DND-41 (cell line): Measurements from ENCODE around the gene CLDN10.

Experiments
- ATAC-seq: fragments of 200-7000 bp; cut with Tn5 transposase; 3 replicates; pipeline ENCODE4 v1.9.1; 2021; ENCODE audit warnings: low read depth; ENCODE audit not compliant: insufficient read depth
- DNase-seq: peaks from one replicate; pipeline ENCODE4 v3.0.0-alpha.2; 2020
- H2AFZ ChIP-seq: 2 replicates; pipeline ENCODE4 v1.6.0; 2012; ENCODE audit warnings: low read depth, low read length
- H3K27ac ChIP-seq: 2 replicates; pipeline ENCODE4 v1.5.1; 2012; ENCODE audit warnings: low read length, inconsistent platforms
- H3K27me3 ChIP-seq: fragments of 200-600 bp; sonication (generic); 2 replicates; pipeline ENCODE4 v1.6.0; 2012; ENCODE audit warnings: low read length, mild to moderate bottlenecking, inconsistent platforms; ENCODE audit not compliant: insufficient read depth, poor library complexity
- H3K36me3 ChIP-seq: 2 replicates; pipeline ENCODE4 v1.5.1; 2012; ENCODE audit warnings: low read length, inconsistent platforms; ENCODE audit not compliant: insufficient read depth
- H3K4me1 ChIP-seq: 2 replicates; pipeline ENCODE4 v1.5.1; 2012; ENCODE audit warnings: mild to moderate bottlenecking, low read length; ENCODE audit not compliant: insufficient read depth
- H3K4me2 ChIP-seq: 2 replicates; pipeline ENCODE4 v1.6.0; 2012; ENCODE audit warnings: mild to moderate bottlenecking, moderate library complexity, low read length, inconsistent platforms; ENCODE audit not compliant: insufficient read depth
- H3K4me3 ChIP-seq, 2 experiments: fragments of 200-600 bp in 1 of 2; shearing (Covaris generic) in 1 of 2; 2 replicates each; pipeline ENCODE4 v1.5.1; 2012 to 2016; ENCODE audit warnings: inconsistent platforms in 2 of 2, low read length in 2 of 2, mild to moderate bottlenecking in 2 of 2, low read depth in 1 of 2, moderate library complexity in 1 of 2
- H3K79me2 ChIP-seq: 2 replicates; pipeline ENCODE4 v1.6.0; 2012; ENCODE audit warnings: low read length, inconsistent platforms; ENCODE audit not compliant: insufficient read depth
- H3K9ac ChIP-seq: 2 replicates; pipeline ENCODE4 v1.6.0; 2012; ENCODE audit warnings: low read depth, mild to moderate bottlenecking, inconsistent platforms, low read length, moderate library complexity
- H3K9me3 ChIP-seq: 2 replicates; pipeline ENCODE4 v1.5.1; 2012; ENCODE audit warnings: low read length, moderate library complexity, mild to moderate bottlenecking, inconsistent platforms; ENCODE audit not compliant: insufficient read depth, severe bottlenecking
- H4K20me1 ChIP-seq: 2 replicates; pipeline ENCODE4 v1.6.0; 2012; ENCODE audit warnings: low read length; ENCODE audit not compliant: insufficient read depth
- EZH2 ChIP-seq: IDR thresholded peaks from 3 replicates; pipeline ENCODE4 v1.6.1; 2012; ENCODE audit warnings: borderline replicate concordance, low read depth, mild to moderate bottlenecking, moderate library complexity, low read length, inconsistent platforms; ENCODE audit not compliant: severe bottlenecking
- TF ChIP-seq, protein P1 (sequence below): IDR thresholded peaks from 2 replicates; pipeline ENCODE4 v1.5.1; 2012; ENCODE audit warnings: borderline replicate concordance, low read length, moderate library complexity, mild to moderate bottlenecking; ENCODE audit not compliant: poor library complexity, severe bottlenecking; ENCODE audit errors: extremely low read depth

Gene CLDN10

DNA sequence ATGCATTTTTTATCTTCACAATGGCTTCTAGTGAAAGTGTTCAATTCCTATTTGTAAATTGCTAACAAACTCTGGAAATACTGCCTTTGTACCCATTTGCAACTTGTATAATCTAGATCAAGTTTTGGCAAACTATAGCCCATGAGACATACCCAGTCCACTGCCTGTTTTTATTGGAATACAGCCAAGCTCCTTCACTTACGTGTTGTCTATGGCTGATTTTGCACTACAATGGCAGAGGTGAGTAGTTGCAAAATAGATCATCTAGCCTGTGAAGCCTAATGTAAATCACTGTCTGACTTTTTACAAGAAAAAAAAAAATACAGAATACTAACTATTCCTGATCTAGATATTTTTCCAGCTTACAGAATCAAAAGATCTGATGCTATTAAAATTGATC lies 54.8 kb downstream of the CLDN10 start:
- no peak overlapping the region for H3K27ac ChIP-seq
- no peak overlapping the region for H3K4me3 ChIP-seq
- no peaks in the 10 kb centered on the region for H3K27me3 ChIP-seq
- no peaks in the 10 kb centered on the region for H3K79me2 ChIP-seq
- no peak for ATAC-seq
- H3K9ac ChIP-seq: no peak overlapping the region
- no peak for DNase-seq
- no peaks in the 10 kb centered on the region for H3K9me3 ChIP-seq
- H3K36me3 ChIP-seq: no peaks in the 10 kb centered on the region
- H3K4me2 ChIP-seq: no peak overlapping the region
- H2AFZ ChIP-seq: no peak overlapping the region
- TF ChIP-seq EZH2: no peak
- TF ChIP-seq, protein P1, sequence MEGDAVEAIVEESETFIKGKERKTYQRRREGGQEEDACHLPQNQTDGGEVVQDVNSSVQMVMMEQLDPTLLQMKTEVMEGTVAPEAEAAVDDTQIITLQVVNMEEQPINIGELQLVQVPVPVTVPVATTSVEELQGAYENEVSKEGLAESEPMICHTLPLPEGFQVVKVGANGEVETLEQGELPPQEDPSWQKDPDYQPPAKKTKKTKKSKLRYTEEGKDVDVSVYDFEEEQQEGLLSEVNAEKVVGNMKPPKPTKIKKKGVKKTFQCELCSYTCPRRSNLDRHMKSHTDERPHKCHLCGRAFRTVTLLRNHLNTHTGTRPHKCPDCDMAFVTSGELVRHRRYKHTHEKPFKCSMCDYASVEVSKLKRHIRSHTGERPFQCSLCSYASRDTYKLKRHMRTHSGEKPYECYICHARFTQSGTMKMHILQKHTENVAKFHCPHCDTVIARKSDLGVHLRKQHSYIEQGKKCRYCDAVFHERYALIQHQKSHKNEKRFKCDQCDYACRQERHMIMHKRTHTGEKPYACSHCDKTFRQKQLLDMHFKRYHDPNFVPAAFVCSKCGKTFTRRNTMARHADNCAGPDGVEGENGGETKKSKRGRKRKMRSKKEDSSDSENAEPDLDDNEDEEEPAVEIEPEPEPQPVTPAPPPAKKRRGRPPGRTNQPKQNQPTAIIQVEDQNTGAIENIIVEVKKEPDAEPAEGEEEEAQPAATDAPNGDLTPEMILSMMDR: no peak
- H3K4me1 ChIP-seq: no peaks in the 10 kb centered on the region
- no peaks in the 10 kb centered on the region for H4K20me1 ChIP-seq

DNA sequence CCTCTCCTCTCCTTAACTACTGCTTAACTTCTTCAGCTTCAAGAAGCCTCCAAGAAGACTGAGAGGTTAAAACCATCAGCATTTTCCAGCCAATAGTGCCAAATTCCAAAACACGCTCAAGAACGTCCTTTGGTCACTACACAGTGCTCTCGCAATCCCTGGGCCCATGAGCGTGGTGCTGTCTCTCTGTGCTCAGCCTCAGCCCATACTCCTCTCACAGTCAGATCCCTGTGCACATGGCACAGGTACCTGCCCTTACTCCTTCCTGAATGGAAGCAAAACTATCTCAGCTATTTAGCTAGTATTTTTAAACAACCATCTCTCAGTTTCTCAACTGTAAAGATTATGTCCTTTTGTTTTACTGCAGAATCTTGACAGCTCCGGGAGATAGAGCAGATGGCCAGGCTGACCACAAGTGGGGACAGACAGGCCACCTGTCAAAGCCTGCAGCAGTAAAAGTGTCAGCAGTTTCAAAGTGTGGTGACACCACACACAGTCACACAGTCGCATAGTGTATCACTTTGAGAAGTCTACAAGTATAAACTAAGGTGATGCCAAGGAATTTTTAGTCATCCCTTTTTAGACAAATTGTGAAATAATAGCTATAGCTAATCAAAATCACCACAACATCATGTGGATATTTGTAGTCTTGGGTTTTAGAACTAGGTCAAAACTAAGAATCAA lies 56.3 kb downstream of the CLDN10 start:
- Histone ChIP-seq H3K9ac (no peak overlapping the region), H3K4me1 (no peaks in the 10 kb centered on the region), H3K9me3 (no peaks in the 10 kb centered on the region), H3K27ac (no peak overlapping the region), H4K20me1 (no peaks in the 10 kb centered on the region), H2AFZ (no peak overlapping the region), H3K36me3 (no peaks in the 10 kb centered on the region), H3K4me2 (no peak overlapping the region), H3K4me3 (no peak overlapping the region), H3K27me3 (no peaks in the 10 kb centered on the region), H3K79me2 (no peaks in the 10 kb centered on the region)
- no peak for DNase-seq
- TF ChIP-seq EZH2: no peak
- TF ChIP-seq, protein P1: no peak
- no peak for ATAC-seq

DNA sequence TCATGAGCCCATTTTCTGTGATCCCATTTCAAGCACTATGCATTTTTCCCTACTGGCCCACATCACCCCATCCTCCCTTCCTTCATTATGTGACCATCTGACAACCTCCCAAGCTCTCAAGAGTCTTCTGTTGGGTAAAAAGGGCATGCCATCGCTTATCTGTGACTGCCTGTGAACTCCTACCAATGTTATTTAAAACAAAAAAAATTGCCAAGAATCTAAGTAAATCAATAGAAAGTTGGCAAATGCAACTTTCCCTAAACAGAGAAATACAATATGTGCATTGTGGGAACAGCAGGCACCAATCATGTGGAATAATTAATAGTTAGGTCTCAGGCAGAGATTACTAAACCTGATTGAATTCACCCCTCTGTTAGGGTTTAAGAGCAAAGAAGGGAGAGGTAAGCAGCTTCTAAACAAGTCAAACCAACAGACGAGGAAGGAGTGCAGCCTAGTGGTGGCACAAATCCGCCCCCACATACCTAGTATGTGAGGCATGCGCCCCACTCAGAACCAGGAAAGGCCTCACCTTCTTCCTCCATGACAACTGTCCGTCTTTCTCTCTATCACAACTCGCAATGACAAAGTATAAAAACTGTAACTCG lies 62.2 kb downstream of the CLDN10 start:
- no peak for ATAC-seq
- Histone ChIP-seq H3K4me3 (no peak overlapping the region), H2AFZ (no peak overlapping the region), H3K4me2 (no peak overlapping the region), H3K27me3 (no peaks in the 10 kb centered on the region), H4K20me1 (no peaks in the 10 kb centered on the region), H3K36me3 (no peaks in the 10 kb centered on the region), H3K27ac (no peak overlapping the region), H3K79me2 (no peaks in the 10 kb centered on the region), H3K4me1 (no peaks in the 10 kb centered on the region), H3K9ac (no peak overlapping the region), H3K9me3 (no peaks in the 10 kb centered on the region)
- no peak for DNase-seq
- TF ChIP-seq EZH2: no peak
- TF ChIP-seq, protein P1: no peak
